IMR-90 (cell line): Measurements from ENCODE around the gene KRT6B. TPM values are rescaled to one million over a fixed set of nuclear protein-coding genes. Genes with fewer than 3 reads are reported as not detected.

Experiments
- ATAC-seq: fragments of 200-7000 bp; cut with Tn5 transposase; 2 replicates; pipeline ENCODE4 v1.9.1; 2020; ENCODE audit warnings: low read depth, mild to moderate bottlenecking, moderate library complexity
- BruUV-seq: library from RNA; stranded (reverse); fragments of 400-500 nt; replicated peaks from 2 replicates; lab custom pipeline; 2021; lab: Mats Ljungman, UMichigan
- CTCF ChIA-PET: fragments of 300-600 bp; formaldehyde crosslinking; extraction: SDS; loops from one replicate; lab custom pipeline; 2021; ENCODE audit warnings: antibody characterized with exemption; lab: Yijun Ruan, JAX
- POLR2A ChIA-PET: fragments of 300-600 bp; sonication (Branson Sonifier 250); formaldehyde crosslinking; loops from one replicate; lab custom pipeline; 2022; ENCODE audit warnings: antibody characterized with exemption; ENCODE audit not compliant: unreplicated experiment; lab: Charles Lee
- DNase-seq: peaks from one replicate; pipeline ENCODE4 v3.0.0; 2013
- H2AFZ ChIP-seq: replicated peaks from 2 replicates; pipeline ENCODE3; 2013; ENCODE audit warnings: low read length, mild to moderate bottlenecking; ENCODE audit not compliant: poor library complexity
- H2AK5ac ChIP-seq: 2 replicates; pipeline ENCODE4 v1.6.1; 2013; ENCODE audit warnings: low read depth, low read length, inconsistent platforms
- H2AK9ac ChIP-seq: replicated peaks from 2 replicates; pipeline ENCODE3; 2013; ENCODE audit warnings: mild to moderate bottlenecking, low read depth, low read length, moderate library complexity; ENCODE audit not compliant: poor library complexity
- H2BK120ac ChIP-seq: 2 replicates; pipeline ENCODE4 v1.6.1; 2013; ENCODE audit warnings: low read depth, low read length, inconsistent platforms
- H2BK15ac ChIP-seq: 3 replicates; pipeline ENCODE4 v1.6.1; 2013; ENCODE audit warnings: low read depth, low read length, inconsistent platforms
- H2BK20ac ChIP-seq: 2 replicates; pipeline ENCODE4 v1.6.1; 2013; ENCODE audit warnings: low read depth, mild to moderate bottlenecking, inconsistent platforms, low read length, moderate library complexity
- H2BK5ac ChIP-seq: 2 replicates; pipeline ENCODE4 v1.6.1; 2013; ENCODE audit warnings: mild to moderate bottlenecking, low read depth, low read length, inconsistent platforms; ENCODE audit not compliant: poor library complexity, severe bottlenecking
- H3K14ac ChIP-seq: replicated peaks from 2 replicates; pipeline ENCODE4 v1.6.1; 2013; ENCODE audit warnings: low read depth, low read length, inconsistent platforms
- H3K18ac ChIP-seq: 2 replicates; pipeline ENCODE4 v1.6.1; 2013; ENCODE audit warnings: low read depth, low read length, control low read depth
- H3K23ac ChIP-seq: 2 replicates; pipeline ENCODE4 v1.6.1; 2013; ENCODE audit warnings: low read depth, low read length, inconsistent platforms
- H3K27ac ChIP-seq: 2 replicates; pipeline ENCODE4 v1.5.1; 2013; ENCODE audit warnings: mild to moderate bottlenecking, control low read depth, low read length; ENCODE audit not compliant: insufficient read depth
- H3K27me3 ChIP-seq: 2 replicates; pipeline ENCODE4 v1.6.1; 2013; ENCODE audit warnings: low read length; ENCODE audit not compliant: control insufficient read depth, insufficient read depth
- H3K36me3 ChIP-seq: 2 replicates; pipeline ENCODE4 v1.6.1; 2013; ENCODE audit warnings: low read length, mixed read lengths; ENCODE audit not compliant: control insufficient read depth, insufficient read depth
- H3K4ac ChIP-seq: 2 replicates; pipeline ENCODE4 v1.6.1; 2013; ENCODE audit warnings: low read depth, low read length, inconsistent platforms
- H3K4me1 ChIP-seq: 2 replicates; pipeline ENCODE4 v1.6.1; 2013; ENCODE audit warnings: low read length, mixed read lengths; ENCODE audit not compliant: control insufficient read depth, insufficient read depth
- H3K4me2 ChIP-seq: 2 replicates; pipeline ENCODE4 v1.6.1; 2013; ENCODE audit warnings: low read depth, mild to moderate bottlenecking, control low read depth, low read length, moderate library complexity
- H3K4me3 ChIP-seq: 2 replicates; pipeline ENCODE4 v1.5.1; 2013; ENCODE audit warnings: low read depth, mild to moderate bottlenecking, control low read depth, low read length, moderate library complexity; ENCODE audit not compliant: insufficient read depth
- H3K56ac ChIP-seq: 2 replicates; pipeline ENCODE4 v1.6.1; 2013; ENCODE audit warnings: low read length, inconsistent platforms; ENCODE audit not compliant: insufficient read depth; ENCODE audit errors: extremely low read depth
- H3K79me1 ChIP-seq, 2 experiments: 2 replicates each; pipeline ENCODE4 v1.6.1; 2013; ENCODE audit warnings: low read length in 2 of 2, inconsistent platforms in 1 of 2, low read depth in 1 of 2
- H3K9ac ChIP-seq: 2 replicates; pipeline ENCODE4 v1.6.1; 2013; ENCODE audit warnings: low read depth, low read length, control low read depth
- H3K9me1 ChIP-seq: 2 replicates; pipeline ENCODE4 v1.6.1; 2013; ENCODE audit warnings: low read length, inconsistent platforms; ENCODE audit not compliant: insufficient read depth
- H3K9me3 ChIP-seq: 2 replicates; pipeline ENCODE4 v1.6.1; 2013; ENCODE audit warnings: low read length; ENCODE audit not compliant: control insufficient read depth, insufficient read depth
- H4K20me1 ChIP-seq: 2 replicates; pipeline ENCODE4 v1.6.1; 2013; ENCODE audit warnings: low read length, inconsistent platforms; ENCODE audit not compliant: insufficient read depth
- H4K5ac ChIP-seq: 2 replicates; pipeline ENCODE4 v1.6.1; 2013; ENCODE audit warnings: mild to moderate bottlenecking, low read depth, low read length, control low read depth
- H4K8ac ChIP-seq, 2 experiments: 2 replicates each; pipeline ENCODE4 v1.6.1; 2013; ENCODE audit warnings: low read depth in 2 of 2, low read length in 2 of 2, control low read depth in 1 of 2, inconsistent platforms in 1 of 2
- H4K91ac ChIP-seq: 2 replicates; pipeline ENCODE4 v1.6.1; 2013; ENCODE audit warnings: low read depth, low read length, inconsistent platforms; ENCODE audit not compliant: insufficient read depth
- BHLHE40 ChIP-seq: fragments of 150-350 bp; IDR thresholded peaks from 2 replicates; pipeline ENCODE4 v1.6.1; 2016; ENCODE audit warnings: mild to moderate bottlenecking, low read depth, low read length
- CHD1 ChIP-seq: IDR thresholded peaks from 2 replicates; pipeline ENCODE4 v1.6.1; 2012; ENCODE audit warnings: low read depth, low read length, improper control_type of control experiment
- CTCF ChIP-seq: conservative IDR thresholded peaks from 2 replicates; pipeline ENCODE4 v1.5.1; 2012; ENCODE audit warnings: mild to moderate bottlenecking, low read depth, low read length, improper control_type of control experiment
- MXI1 ChIP-seq: IDR thresholded peaks from 2 replicates; pipeline ENCODE4 v1.6.1; 2012; ENCODE audit warnings: low read depth, mild to moderate bottlenecking, low read length, moderate library complexity, borderline replicate concordance
- RCOR1 ChIP-seq: IDR thresholded peaks from 2 replicates; pipeline ENCODE4 v1.6.1; 2012; ENCODE audit warnings: mild to moderate bottlenecking, low read length, improper control_type of control experiment; ENCODE audit not compliant: insufficient replicate concordance
- WGBS, 2 experiments: methylation state at CpG; one replicate each; pipeline versions ENCODE4 v1.1.5 to v1.1.7; 2013; ENCODE audit warnings: missing lambda C conversion rate in 2 of 2; ENCODE audit not compliant: insufficient read length in 1 of 2; ENCODE audit errors: extremely low coverage in 2 of 2; 5-methylcytosine and 5-hydroxymethylcytosine counted together
- dilution Hi-C: fragments of 300-500 bp; cut with HindIII; formaldehyde crosslinking; loops from one replicate; pipeline ENCODE4 v1.14.3; 2018; ENCODE audit warnings: low sequenced_read_pairs; ENCODE audit not compliant: unreplicated experiment
- in situ Hi-C: fragments of 300-500 bp; cut with MboI; formaldehyde crosslinking; loops from 3 replicates; pipeline ENCODE4 v1.14.3; 2019; ENCODE audit warnings: low sequenced_read_pairs, inconsistent platforms, mixed read lengths
- intact Hi-C: fragments of 100-400 bp; cut with micrococcal nuclease; formaldehyde crosslinking; loops from 2 replicates; pipeline ENCODE4 v1.10.0; 2022
- polyA plus RNA-seq, 3 experiments: library from polyadenylated mRNA; depleted of rRNA; stranded (reverse); fragments of >200 nt; gene quantifications; 2 replicates each; pipeline ENCODE4 v1.2.3, GENCODE V29; 2012; ENCODE audit warnings: low replicate concordance in 1 of 3
- total RNA-seq: library from RNA; depleted of rRNA; stranded (reverse); fragments of >200 nt; gene quantifications from 2 replicates; pipeline ENCODE4 v1.2.3, GENCODE V29; 2012

The KRT6B gene
- total and polyA plus RNA-seq, 2 of the 4 experiments (the other 2 are of a cell fraction), result not detected

GRCh38 chr12:52446367-52447045, 5.4 kb downstream of the KRT6B start:
- H3K27me3 ChIP-seq, result peaks cover 10% of the 10 kb centered on the region
- ATAC-seq, result no peak
- H3K27ac ChIP-seq, result no peak overlapping the region
- H3K9ac ChIP-seq, result no peak overlapping the region
- no peak overlapping the region for H2AK9ac ChIP-seq
- no peak overlapping the region for H3K4me3 ChIP-seq
- H4K91ac ChIP-seq, result no peak overlapping the region
- H2BK15ac ChIP-seq, result no peak overlapping the region
- H3K56ac ChIP-seq, result no peak overlapping the region
- no peak overlapping the region for H2AFZ ChIP-seq
- dilution Hi-C loops (no loop called here), in situ Hi-C loops (no loop called here), intact Hi-C loops (no loop called here)
- H3K79me1 ChIP-seq, result no peaks in the 10 kb centered on the region
- ChIA-PET POLR2A (no interaction called here), CTCF (no interaction called here)
- H2BK120ac ChIP-seq, result no peak overlapping the region
- no TSS peak for BruUV-seq
- no peak overlapping the region for H3K14ac ChIP-seq
- TF ChIP-seq RCOR1, result no peak
- no peak for TF ChIP-seq MXI1
- TF ChIP-seq CHD1, result no peak
- no peak for TF ChIP-seq BHLHE40
- no peak for TF ChIP-seq CTCF
- H4K5ac ChIP-seq, result no peak overlapping the region
- H3K4ac ChIP-seq, result no peak overlapping the region
- H3K36me3 ChIP-seq, result no peaks in the 10 kb centered on the region
- H3K4me2 ChIP-seq, result no peak overlapping the region
- no peak overlapping the region for H3K18ac ChIP-seq
- DNase-seq, result no peak
- no peak overlapping the region for H2BK5ac ChIP-seq
- H4K20me1 ChIP-seq, result no peaks in the 10 kb centered on the region
- 66% methylated on average over 4 of the region's 6 CpGs; no CpG with 5 or more reads in 1 of the 2 experiments for WGBS, 2 experiments
- no peaks in the 10 kb centered on the region; the same call in 1 of the 2 replicates for H3K4me1 ChIP-seq
- no peak overlapping the region for H4K8ac ChIP-seq
- no peaks in the 10 kb centered on the region for H3K9me1 ChIP-seq
- no peaks in the 10 kb centered on the region for H3K9me3 ChIP-seq
- no peak overlapping the region for H3K23ac ChIP-seq
- no peak overlapping the region for H2BK20ac ChIP-seq
- no peak overlapping the region for H2AK5ac ChIP-seq
